SK-N-SH treated with all-trans-retinoic acid at 6 μM for 48 hours (cell line): ENCODE results near the gene PRR36.
"Not testable (repeated sequence)": the region's sequence is repeated elsewhere in the genome, so short reads cannot be mapped to it uniquely, and the experiment has no call there.

Experiments used
- ATAC-seq: fragments of 200-7000 bp; cut with Tn5 transposase; 3 replicates; pipeline ENCODE4 v1.9.1; 2020; ENCODE audit warnings: mild to moderate bottlenecking, moderate library complexity
- ARNTL ChIP-seq: fragments of 450-650 bp; formaldehyde crosslinking; IDR thresholded peaks from 2 replicates; pipeline ENCODE4 v1.5.0; 2020; ENCODE audit warnings: low read depth, mild to moderate bottlenecking, moderate library complexity, borderline replicate concordance
- BACH2 ChIP-seq: fragments of 250-450 bp; sonication (Bioruptor Pico); IDR thresholded peaks from 2 replicates; pipeline ENCODE4 v1.9.0; 2021; ENCODE audit warnings: mild to moderate bottlenecking, borderline replicate concordance
- CSDC2 ChIP-seq: fragments of 250-450 bp; sonication (Bioruptor Pico); IDR thresholded peaks from 2 replicates; pipeline ENCODE4 v1.5.0; 2020; ENCODE audit warnings: mild to moderate bottlenecking, moderate library complexity
- ESRRG ChIP-seq: fragments of 250-450 bp; sonication (Bioruptor Pico); IDR thresholded peaks from 2 replicates; pipeline ENCODE4 v1.6.1; 2021; ENCODE audit warnings: mild to moderate bottlenecking
- GLIS3 ChIP-seq: fragments of 250-450 bp; sonication (Bioruptor Pico); IDR thresholded peaks from 2 replicates; pipeline ENCODE4 v1.5.0; 2020; ENCODE audit warnings: mild to moderate bottlenecking, moderate library complexity
- ISL1 ChIP-seq: fragments of 250-450 bp; sonication (Bioruptor Pico); IDR thresholded peaks from 2 replicates; pipeline ENCODE4 v2.1.2; 2022; ENCODE audit warnings: mild to moderate bottlenecking, moderate library complexity
- PPARA ChIP-seq: fragments of 250-450 bp; sonication (Bioruptor Pico); IDR thresholded peaks from 2 replicates; pipeline ENCODE4 v1.5.0; 2020; ENCODE audit warnings: mild to moderate bottlenecking, borderline replicate concordance
- RARB ChIP-seq: fragments of 250-450 bp; sonication (Bioruptor Pico); IDR thresholded peaks from 2 replicates; pipeline ENCODE4 v1.8.0; 2021; ENCODE audit warnings: mild to moderate bottlenecking, moderate library complexity
- TCF4 ChIP-seq: fragments of 250-450 bp; sonication (Bioruptor Pico); IDR thresholded peaks from 2 replicates; pipeline ENCODE4 v1.8.0; 2021; ENCODE audit warnings: mild to moderate bottlenecking, moderate library complexity, borderline replicate concordance
- TOX ChIP-seq: fragments of 250-450 bp; sonication (Bioruptor Pico); IDR thresholded peaks from 2 replicates; pipeline ENCODE4 v1.8.0; 2021; ENCODE audit warnings: mild to moderate bottlenecking, moderate library complexity, borderline replicate concordance
- ZC3H10 ChIP-seq: fragments of 250-450 bp; sonication (Bioruptor Pico); IDR thresholded peaks from 2 replicates; pipeline ENCODE4 v1.5.1; 2021; ENCODE audit warnings: mild to moderate bottlenecking, moderate library complexity
- ZFP3 ChIP-seq: fragments of 250-450 bp; sonication (Bioruptor Pico); IDR thresholded peaks from 2 replicates; pipeline ENCODE4 v1.5.0; 2020; ENCODE audit warnings: mild to moderate bottlenecking, moderate library complexity
- ZFP30 ChIP-seq: fragments of 450-650 bp; formaldehyde crosslinking; IDR thresholded peaks from 2 replicates; pipeline ENCODE4 v1.5.0; 2022; ENCODE audit warnings: mild to moderate bottlenecking, moderate library complexity
- ZNF565 ChIP-seq: fragments of 450-650 bp; formaldehyde crosslinking; conservative IDR thresholded peaks from 2 replicates; pipeline ENCODE4 v1.5.0; 2020; ENCODE audit warnings: low read depth, mild to moderate bottlenecking, moderate library complexity
- ZNF70 ChIP-seq: fragments of 450-650 bp; formaldehyde crosslinking; IDR thresholded peaks from 2 replicates; pipeline ENCODE4 v1.5.0; 2020; ENCODE audit warnings: mild to moderate bottlenecking, moderate library complexity
- ZNF8 ChIP-seq: fragments of 450-650 bp; formaldehyde crosslinking; IDR thresholded peaks from 2 replicates; pipeline ENCODE4 v1.5.0; 2020; ENCODE audit warnings: mild to moderate bottlenecking, moderate library complexity
- TF ChIP-seq, protein P1 (sequence below): fragments of 250-450 bp; sonication (Bioruptor Pico); IDR thresholded peaks from 2 replicates; pipeline ENCODE4 v1.8.0; 2020; ENCODE audit warnings: mild to moderate bottlenecking, moderate library complexity, borderline replicate concordance
- TF ChIP-seq, protein P2 (sequence below): fragments of 250-450 bp; sonication (Bioruptor Pico); IDR thresholded peaks from 2 replicates; pipeline ENCODE4 v1.5.1; 2020; ENCODE audit warnings: low read depth, mild to moderate bottlenecking, moderate library complexity
- TF ChIP-seq, protein P3 (sequence below): fragments of 250-450 bp; sonication (Bioruptor Pico); IDR thresholded peaks from 2 replicates; pipeline ENCODE4 v1.8.0; 2021; ENCODE audit warnings: low read depth, mild to moderate bottlenecking, moderate library complexity, borderline replicate concordance
- TF ChIP-seq, protein P4 (sequence below): fragments of 250-450 bp; sonication (Bioruptor Pico); IDR thresholded peaks from 2 replicates; pipeline ENCODE4 v1.5.0; 2020; ENCODE audit warnings: mild to moderate bottlenecking, moderate library complexity
- TF ChIP-seq, protein P5 (sequence below): fragments of 250-450 bp; sonication (Bioruptor Pico); IDR thresholded peaks from 2 replicates; pipeline ENCODE4 v1.5.1; 2021; ENCODE audit warnings: mild to moderate bottlenecking, moderate library complexity

PRR36 gene

DNA sequence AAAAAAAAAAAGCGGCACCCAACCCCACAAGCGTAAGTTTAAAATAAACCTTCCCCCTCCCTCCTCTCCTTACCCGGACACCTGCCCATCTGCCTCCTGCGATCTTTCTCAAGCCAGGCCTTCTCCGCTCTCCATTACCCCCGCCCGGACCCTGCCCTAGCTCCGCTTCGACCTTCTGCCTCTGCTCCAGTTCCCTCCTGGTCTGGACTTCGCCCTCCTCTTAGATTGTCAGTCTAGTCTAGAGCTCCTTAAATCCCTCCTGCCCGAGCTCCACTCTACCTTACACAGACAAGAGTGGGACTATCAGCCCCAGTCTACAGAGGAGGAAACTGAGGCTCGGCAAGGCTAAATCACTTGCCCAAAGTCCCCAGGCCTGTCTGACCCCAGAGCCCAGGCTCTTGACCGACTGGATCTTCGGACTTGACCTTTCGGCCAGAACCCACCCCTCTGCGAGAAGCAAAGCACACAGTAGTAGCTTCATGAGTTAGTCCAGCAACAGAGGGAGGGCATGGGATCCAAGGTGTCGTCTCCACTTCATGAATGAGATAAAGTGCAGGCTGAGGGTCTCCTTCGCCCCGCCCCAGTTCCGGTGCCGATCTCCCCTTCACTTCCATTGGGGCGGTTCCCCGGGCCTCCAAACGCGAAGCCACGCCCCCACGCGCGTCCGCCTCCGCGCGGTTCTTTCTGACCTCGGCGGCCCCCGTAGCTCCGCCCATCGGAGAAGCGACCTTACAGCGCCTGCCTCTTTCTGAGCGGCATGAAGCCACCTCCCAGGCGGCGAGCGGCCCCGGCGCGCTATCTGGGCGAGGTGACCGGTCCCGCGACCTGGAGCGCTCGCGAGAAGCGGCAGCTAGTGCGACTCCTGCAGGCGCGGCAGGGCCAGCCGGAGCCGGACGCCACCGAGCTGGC lies 45.7 kb upstream of the PRR36 start, which contains the start of gene SNAPC2:
TSS of gene SNAPC2 (plus strand) at position 729 of the 909 bp plus-strand sequence. CDS start at position 758, 29 bp downstream.
- ATAC-seq = peak; percentile 64
- TF ChIP-seq ZNF70 (CRISPR knock-in tag) = no peak
- no peak for TF ChIP-seq ZC3H10
- TF ChIP-seq RARB = no peak
- TF ChIP-seq, protein P1, sequence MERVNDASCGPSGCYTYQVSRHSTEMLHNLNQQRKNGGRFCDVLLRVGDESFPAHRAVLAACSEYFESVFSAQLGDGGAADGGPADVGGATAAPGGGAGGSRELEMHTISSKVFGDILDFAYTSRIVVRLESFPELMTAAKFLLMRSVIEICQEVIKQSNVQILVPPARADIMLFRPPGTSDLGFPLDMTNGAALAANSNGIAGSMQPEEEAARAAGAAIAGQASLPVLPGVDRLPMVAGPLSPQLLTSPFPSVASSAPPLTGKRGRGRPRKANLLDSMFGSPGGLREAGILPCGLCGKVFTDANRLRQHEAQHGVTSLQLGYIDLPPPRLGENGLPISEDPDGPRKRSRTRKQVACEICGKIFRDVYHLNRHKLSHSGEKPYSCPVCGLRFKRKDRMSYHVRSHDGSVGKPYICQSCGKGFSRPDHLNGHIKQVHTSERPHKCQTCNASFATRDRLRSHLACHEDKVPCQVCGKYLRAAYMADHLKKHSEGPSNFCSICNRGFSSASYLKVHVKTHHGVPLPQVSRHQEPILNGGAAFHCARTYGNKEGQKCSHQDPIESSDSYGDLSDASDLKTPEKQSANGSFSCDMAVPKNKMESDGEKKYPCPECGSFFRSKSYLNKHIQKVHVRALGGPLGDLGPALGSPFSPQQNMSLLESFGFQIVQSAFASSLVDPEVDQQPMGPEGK = no peak
- no peak for TF ChIP-seq ZNF565 (CRISPR knock-in tag)
- no peak for TF ChIP-seq GLIS3
- TF ChIP-seq TOX (CRISPR knock-in tag) = no peak
- TF ChIP-seq, protein P2, sequence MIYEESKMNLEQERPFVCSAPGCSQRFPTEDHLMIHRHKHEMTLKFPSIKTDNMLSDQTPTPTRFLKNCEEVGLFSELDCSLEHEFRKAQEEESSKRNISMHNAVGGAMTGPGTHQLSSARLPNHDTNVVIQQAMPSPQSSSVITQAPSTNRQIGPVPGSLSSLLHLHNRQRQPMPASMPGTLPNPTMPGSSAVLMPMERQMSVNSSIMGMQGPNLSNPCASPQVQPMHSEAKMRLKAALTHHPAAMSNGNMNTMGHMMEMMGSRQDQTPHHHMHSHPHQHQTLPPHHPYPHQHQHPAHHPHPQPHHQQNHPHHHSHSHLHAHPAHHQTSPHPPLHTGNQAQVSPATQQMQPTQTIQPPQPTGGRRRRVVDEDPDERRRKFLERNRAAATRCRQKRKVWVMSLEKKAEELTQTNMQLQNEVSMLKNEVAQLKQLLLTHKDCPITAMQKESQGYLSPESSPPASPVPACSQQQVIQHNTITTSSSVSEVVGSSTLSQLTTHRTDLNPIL (CRISPR knock-in tag) = no peak
- TF ChIP-seq, protein P3, sequence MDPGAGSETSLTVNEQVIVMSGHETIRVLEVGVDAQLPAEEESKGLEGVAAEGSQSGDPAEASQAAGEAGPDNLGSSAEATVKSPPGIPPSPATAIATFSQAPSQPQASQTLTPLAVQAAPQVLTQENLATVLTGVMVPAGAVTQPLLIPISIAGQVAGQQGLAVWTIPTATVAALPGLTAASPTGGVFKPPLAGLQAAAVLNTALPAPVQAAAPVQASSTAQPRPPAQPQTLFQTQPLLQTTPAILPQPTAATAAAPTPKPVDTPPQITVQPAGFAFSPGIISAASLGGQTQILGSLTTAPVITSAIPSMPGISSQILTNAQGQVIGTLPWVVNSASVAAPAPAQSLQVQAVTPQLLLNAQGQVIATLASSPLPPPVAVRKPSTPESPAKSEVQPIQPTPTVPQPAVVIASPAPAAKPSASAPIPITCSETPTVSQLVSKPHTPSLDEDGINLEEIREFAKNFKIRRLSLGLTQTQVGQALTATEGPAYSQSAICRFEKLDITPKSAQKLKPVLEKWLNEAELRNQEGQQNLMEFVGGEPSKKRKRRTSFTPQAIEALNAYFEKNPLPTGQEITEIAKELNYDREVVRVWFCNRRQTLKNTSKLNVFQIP (CRISPR knock-in tag) = no peak
- TF ChIP-seq, all 23 proteins: peak for 0

DNA sequence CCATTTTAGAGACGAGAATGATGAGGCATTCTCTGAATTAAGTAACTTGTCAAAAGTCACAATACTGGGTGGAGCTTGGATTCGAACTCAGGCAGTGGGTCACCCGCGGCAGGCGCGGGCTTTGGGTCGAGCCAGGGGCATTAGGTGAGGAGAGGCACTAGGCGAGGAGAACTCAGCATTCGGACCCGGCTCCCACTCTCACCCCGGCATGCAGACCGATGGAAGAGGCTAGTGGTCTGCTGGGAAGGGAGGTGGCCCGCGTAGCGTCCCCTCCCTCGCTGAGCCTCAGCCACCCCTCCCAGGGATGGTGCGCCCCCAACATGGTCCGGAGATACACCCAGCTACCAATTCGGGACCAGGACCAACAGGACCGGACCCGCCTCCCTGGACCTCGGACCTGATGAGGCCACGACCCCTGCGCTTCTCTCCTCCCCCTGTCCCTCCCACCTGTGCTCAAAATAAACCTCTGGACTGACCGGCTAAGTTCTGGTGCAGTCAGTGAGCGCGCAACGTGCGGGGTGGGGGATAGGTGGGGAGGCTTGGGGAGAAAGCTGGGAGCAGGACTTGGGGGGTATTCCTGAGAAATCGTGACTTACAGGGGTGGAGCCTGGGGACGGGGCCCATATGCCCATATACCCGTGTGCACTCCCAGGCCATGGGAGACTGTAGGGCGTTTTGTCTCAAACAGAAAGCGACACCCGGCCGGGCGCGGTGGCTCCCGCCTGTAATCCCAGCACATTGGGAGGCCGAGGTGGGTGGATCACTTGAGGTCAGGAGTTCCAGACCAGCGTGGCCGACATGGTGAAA lies 44.6 kb upstream of the PRR36 start:
- no peak for TF ChIP-seq PPARA (CRISPR knock-in tag)
- no peak for TF ChIP-seq ARNTL
- no peak for TF ChIP-seq ZNF8 (CRISPR knock-in tag)
- no peak for TF ChIP-seq TOX (CRISPR knock-in tag)
- TF ChIP-seq, protein P4, sequence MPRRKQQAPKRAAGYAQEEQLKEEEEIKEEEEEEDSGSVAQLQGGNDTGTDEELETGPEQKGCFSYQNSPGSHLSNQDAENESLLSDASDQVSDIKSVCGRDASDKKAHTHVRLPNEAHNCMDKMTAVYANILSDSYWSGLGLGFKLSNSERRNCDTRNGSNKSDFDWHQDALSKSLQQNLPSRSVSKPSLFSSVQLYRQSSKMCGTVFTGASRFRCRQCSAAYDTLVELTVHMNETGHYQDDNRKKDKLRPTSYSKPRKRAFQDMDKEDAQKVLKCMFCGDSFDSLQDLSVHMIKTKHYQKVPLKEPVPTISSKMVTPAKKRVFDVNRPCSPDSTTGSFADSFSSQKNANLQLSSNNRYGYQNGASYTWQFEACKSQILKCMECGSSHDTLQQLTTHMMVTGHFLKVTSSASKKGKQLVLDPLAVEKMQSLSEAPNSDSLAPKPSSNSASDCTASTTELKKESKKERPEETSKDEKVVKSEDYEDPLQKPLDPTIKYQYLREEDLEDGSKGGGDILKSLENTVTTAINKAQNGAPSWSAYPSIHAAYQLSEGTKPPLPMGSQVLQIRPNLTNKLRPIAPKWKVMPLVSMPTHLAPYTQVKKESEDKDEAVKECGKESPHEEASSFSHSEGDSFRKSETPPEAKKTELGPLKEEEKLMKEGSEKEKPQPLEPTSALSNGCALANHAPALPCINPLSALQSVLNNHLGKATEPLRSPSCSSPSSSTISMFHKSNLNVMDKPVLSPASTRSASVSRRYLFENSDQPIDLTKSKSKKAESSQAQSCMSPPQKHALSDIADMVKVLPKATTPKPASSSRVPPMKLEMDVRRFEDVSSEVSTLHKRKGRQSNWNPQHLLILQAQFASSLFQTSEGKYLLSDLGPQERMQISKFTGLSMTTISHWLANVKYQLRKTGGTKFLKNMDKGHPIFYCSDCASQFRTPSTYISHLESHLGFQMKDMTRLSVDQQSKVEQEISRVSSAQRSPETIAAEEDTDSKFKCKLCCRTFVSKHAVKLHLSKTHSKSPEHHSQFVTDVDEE = no peak
- no peak for TF ChIP-seq BACH2 (CRISPR knock-in tag)
- TF ChIP-seq ZFP30 (CRISPR knock-in tag) = no peak
- no peak for TF ChIP-seq ESRRG (CRISPR knock-in tag)
- TF ChIP-seq ZFP3 (CRISPR knock-in tag) = no peak
- TF ChIP-seq ZC3H10 = no peak
- TF ChIP-seq, protein P3 (CRISPR knock-in tag) = no peak
- no peak for TF ChIP-seq CSDC2 (CRISPR knock-in tag)
- TF ChIP-seq RARB = no peak
- no peak for TF ChIP-seq ISL1 (CRISPR knock-in tag)
- TF ChIP-seq, protein P2 (CRISPR knock-in tag) = no peak
- TF ChIP-seq TCF4 = no peak
- TF ChIP-seq, protein P1 = no peak
- TF ChIP-seq, protein P5, sequence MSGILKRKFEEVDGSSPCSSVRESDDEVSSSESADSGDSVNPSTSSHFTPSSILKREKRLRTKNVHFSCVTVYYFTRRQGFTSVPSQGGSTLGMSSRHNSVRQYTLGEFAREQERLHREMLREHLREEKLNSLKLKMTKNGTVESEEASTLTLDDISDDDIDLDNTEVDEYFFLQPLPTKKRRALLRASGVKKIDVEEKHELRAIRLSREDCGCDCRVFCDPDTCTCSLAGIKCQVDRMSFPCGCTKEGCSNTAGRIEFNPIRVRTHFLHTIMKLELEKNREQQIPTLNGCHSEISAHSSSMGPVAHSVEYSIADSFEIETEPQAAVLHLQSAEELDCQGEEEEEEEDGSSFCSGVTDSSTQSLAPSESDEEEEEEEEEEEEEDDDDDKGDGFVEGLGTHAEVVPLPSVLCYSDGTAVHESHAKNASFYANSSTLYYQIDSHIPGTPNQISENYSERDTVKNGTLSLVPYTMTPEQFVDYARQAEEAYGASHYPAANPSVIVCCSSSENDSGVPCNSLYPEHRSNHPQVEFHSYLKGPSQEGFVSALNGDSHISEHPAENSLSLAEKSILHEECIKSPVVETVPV (CRISPR knock-in tag) = no peak
- no peak for TF ChIP-seq GLIS3
- TF ChIP-seq ZNF70 (CRISPR knock-in tag) = no peak
- TF ChIP-seq, all 23 proteins: peak for 0

DNA sequence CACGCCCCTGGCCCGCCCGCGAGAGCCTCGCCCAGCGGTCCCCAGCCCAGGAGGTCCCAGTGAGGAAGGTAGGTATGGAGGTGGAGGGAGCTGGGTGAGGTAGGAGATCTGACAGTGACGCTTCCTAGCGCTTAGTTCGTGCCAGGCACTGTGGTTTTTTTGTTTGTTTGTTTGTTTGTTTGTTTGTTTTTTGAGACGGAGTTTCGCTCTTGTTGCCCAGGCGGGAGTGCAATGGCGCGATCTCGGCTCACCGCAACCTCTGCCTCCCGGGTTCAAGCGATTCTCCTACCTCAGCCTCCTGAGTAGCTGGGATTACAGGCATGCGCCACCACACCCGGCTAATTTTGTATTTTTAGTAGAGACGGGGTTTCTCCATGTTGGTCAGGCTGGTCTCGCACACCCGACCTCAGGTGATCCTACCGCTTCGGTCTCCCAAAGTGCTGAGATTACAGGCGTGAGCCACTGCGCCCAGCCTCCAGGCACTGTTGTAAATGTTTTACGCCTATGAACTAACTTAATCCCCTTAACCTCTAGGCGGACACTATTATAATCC lies 43.9 kb upstream of the PRR36 start:
- not testable (repeated sequence) for ATAC-seq

More for the DNA sequence above, 44.6 kb upstream of the PRR36 start:
- no peak for ATAC-seq
